Urothelium cell line (cell line): ENCODE measurements around the gene PDE10A.
A peak's percentile ranks its signal among the peaks of the same experiment; 100 is the strongest.

Source experiments
- DNase-seq: peaks from one replicate; pipeline ENCODE4 v3.0.0; 2011; ENCODE audit warnings: low spot score, mixed read lengths
- FAIRE-seq: peaks from 2 replicates; lab custom pipeline; 2011; peaks lifted over from hg19 to GRCh38; lab: Jason Lieb, UNC

The PDE10A gene

GRCh38 chr6:165678904-165679303 is 15.9 kb upstream of the PDE10A start:
- FAIRE-seq = no peak
- DNase-seq = no peak

- DNase-seq (no peak), FAIRE-seq (no peak)
These were observed 15.4 kb upstream of the PDE10A start for GRCh38 chr6:165678429-165678828.

- DNase-seq = no peak
- no peak for FAIRE-seq
These were observed 14.1 kb upstream of the PDE10A start for GRCh38 chr6:165677091-165677490.

GRCh38 chr6:165676435-165677068 is 13.5 kb upstream of the PDE10A start:
- DNase-seq = peak; percentile 75
- peak; percentile 46 for FAIRE-seq

GRCh38 chr6:165675120-165675519 is 12.1 kb upstream of the PDE10A start:
- FAIRE-seq = no peak

GRCh38 chr6:165674155-165675029 is 11.4 kb upstream of the PDE10A start:
- FAIRE-seq = no peak

More at GRCh38 chr6:165675120-165675519, 12.1 kb upstream of the PDE10A start:
- DNase-seq = no peak

GRCh38 chr6:165671222-165671768 is 8.3 kb upstream of the PDE10A start:
- no peak for FAIRE-seq
- DNase-seq = no peak

More at GRCh38 chr6:165674155-165675029, 11.4 kb upstream of the PDE10A start:
- DNase-seq = no peak

- DNase-seq (no peak), FAIRE-seq (no peak)
These were observed 5.9 kb upstream of the PDE10A start for GRCh38 chr6:165668951-165669350.

- DNase-seq (no peak), FAIRE-seq (no peak)
These were observed 2.3 kb upstream of the PDE10A start for GRCh38 chr6:165665384-165665672.

- no peak for DNase-seq
- FAIRE-seq = no peak
These were observed 1.7 kb upstream of the PDE10A start for GRCh38 chr6:165664559-165665383.

GRCh38 chr6:165663736-165664558 is 906 bp upstream of the PDE10A start:
- FAIRE-seq (no peak), DNase-seq (no peak)

GRCh38 chr6:165663377-165663735 is 315 bp upstream of the PDE10A start:
- DNase-seq (peak; percentile 59), FAIRE-seq (no peak)

GRCh38 chr6:165662041-165662748 is 846 bp downstream of the PDE10A start:
- FAIRE-seq = peak; percentile 37
- peak; percentile 89 for DNase-seq

GRCh38 chr6:165661664-165662025 is 1.4 kb downstream of the PDE10A start:
- DNase-seq = peak; percentile 29

GRCh38 chr6:165660857-165661663 is 2.0 kb downstream of the PDE10A start:
- FAIRE-seq (no peak), DNase-seq (peak; percentile 19)

More at GRCh38 chr6:165661664-165662025, 1.4 kb downstream of the PDE10A start:
- FAIRE-seq = no peak

- FAIRE-seq = no peak
- peak; percentile 54 for DNase-seq
These were observed 2.8 kb downstream of the PDE10A start for GRCh38 chr6:165659945-165660856.

GRCh38 chr6:165658395-165659058 is 4.5 kb downstream of the PDE10A start:
- FAIRE-seq (no peak), DNase-seq (no peak)
